Inflammatory macrophage treated with lipopolysaccharide for 4 hours (primary cell): ENCODE data around the gene ENPP1.
"Not testable (repeated sequence)": the region's sequence is repeated elsewhere in the genome, so short reads cannot be mapped to it uniquely, and the experiment has no call there.

Experiments used
- DNase-seq: peaks from one replicate; pipeline ENCODE4 v3.0.0-alpha.2; 2020

ENPP1 gene

GRCh38 chr6:131832363-131832762, 24.5 kb downstream of the ENPP1 start:
- DNase-seq, result no peak

GRCh38 chr6:131838051-131838450, 30.2 kb downstream of the ENPP1 start:
- DNase-seq, result no peak

GRCh38 chr6:131839388-131839787, 31.6 kb downstream of the ENPP1 start:
- no peak for DNase-seq

GRCh38 chr6:131840441-131840840, 32.6 kb downstream of the ENPP1 start:
- no peak for DNase-seq

GRCh38 chr6:131840936-131841583, 33.2 kb downstream of the ENPP1 start:
- no peak for DNase-seq

- DNase-seq, result no peak
Observed at GRCh38 chr6:131843768-131844167, 35.9 kb downstream of the ENPP1 start.

GRCh38 chr6:131844243-131844841, 36.5 kb downstream of the ENPP1 start:
- no peak for DNase-seq

GRCh38 chr6:131846023-131846663, 38.3 kb downstream of the ENPP1 start:
- DNase-seq, result no peak

- DNase-seq, result no peak
Observed at GRCh38 chr6:131846905-131847304, 39.1 kb downstream of the ENPP1 start.

- DNase-seq, result no peak
Observed at GRCh38 chr6:131849799-131850198, 42.0 kb downstream of the ENPP1 start.

GRCh38 chr6:131851049-131851769, 43.4 kb downstream of the ENPP1 start:
- DNase-seq, result no peak

- DNase-seq, result no peak
Observed at GRCh38 chr6:131852200-131852599, 44.4 kb downstream of the ENPP1 start.

GRCh38 chr6:131854803-131855202, 47.0 kb downstream of the ENPP1 start:
- no peak for DNase-seq

- DNase-seq, result no peak
Observed at GRCh38 chr6:131858765-131859415, 51.1 kb downstream of the ENPP1 start.

GRCh38 chr6:131859658-131860057, 51.8 kb downstream of the ENPP1 start:
- not testable (repeated sequence) for DNase-seq

- no peak for DNase-seq
Observed at GRCh38 chr6:131861381-131861780, 53.6 kb downstream of the ENPP1 start.

GRCh38 chr6:131862476-131862875, 54.7 kb downstream of the ENPP1 start:
- DNase-seq, result no peak

- no peak for DNase-seq
Observed at GRCh38 chr6:131867744-131868143, 59.9 kb downstream of the ENPP1 start.

- no peak for DNase-seq
Observed at GRCh38 chr6:131868836-131869235, 61.0 kb downstream of the ENPP1 start.

GRCh38 chr6:131875647-131876046, 67.8 kb downstream of the ENPP1 start:
- no peak for DNase-seq

GRCh38 chr6:131876545-131876944, 68.7 kb downstream of the ENPP1 start:
- DNase-seq, result no peak

GRCh38 chr6:131877999-131878789, 70.4 kb downstream of the ENPP1 start:
- DNase-seq, result no peak
